Stimulated activated effector memory CD8-positive, alpha-beta T cell treated with anti-CD3 and anti-CD28 coated beads, Interleukin-12 subunit alpha, Interleukin-12 subunit beta, amount 100 ng/mL, for 72 hours (primary cell): ENCODE measurements around the gene NFE2L1.
A peak's percentile ranks its signal among the peaks of the same experiment; 100 is the strongest.
"Not testable (repeated sequence)": the region's sequence is repeated elsewhere in the genome, so short reads cannot be mapped to it uniquely, and the experiment has no call there.

Source experiments
- ATAC-seq: fragments of 150-1000 bp; cut with Tn5 transposase; 2 replicates; pipeline ENCODE4 v1.10.0; 2021
- DNase-seq, 2 donors: peaks; one replicate each; pipeline ENCODE4 v3.0.0; 2021 to 2022; ENCODE audit warnings: low spot score in 2 of 2
- H3K27ac Mint-ChIP-seq: one replicate; pipeline ENCODE4 v1.8.0; 2022; ENCODE audit warnings: mild to moderate bottlenecking, mixed read lengths
- H3K36me3 Mint-ChIP-seq: one replicate; pipeline ENCODE4 v1.8.0; 2022; ENCODE audit warnings: mild to moderate bottlenecking, mixed read lengths
- H3K4me1 Mint-ChIP-seq: one replicate; pipeline ENCODE4 v1.8.0; 2022; ENCODE audit warnings: mixed read lengths
- H3K4me3 Mint-ChIP-seq: one replicate; pipeline ENCODE4 v1.8.0; 2022; ENCODE audit warnings: mild to moderate bottlenecking, mixed read lengths
- H3K9me3 Mint-ChIP-seq: one replicate; pipeline ENCODE4 v1.8.0; 2022; ENCODE audit warnings: mixed read lengths

Gene NFE2L1

DNA sequence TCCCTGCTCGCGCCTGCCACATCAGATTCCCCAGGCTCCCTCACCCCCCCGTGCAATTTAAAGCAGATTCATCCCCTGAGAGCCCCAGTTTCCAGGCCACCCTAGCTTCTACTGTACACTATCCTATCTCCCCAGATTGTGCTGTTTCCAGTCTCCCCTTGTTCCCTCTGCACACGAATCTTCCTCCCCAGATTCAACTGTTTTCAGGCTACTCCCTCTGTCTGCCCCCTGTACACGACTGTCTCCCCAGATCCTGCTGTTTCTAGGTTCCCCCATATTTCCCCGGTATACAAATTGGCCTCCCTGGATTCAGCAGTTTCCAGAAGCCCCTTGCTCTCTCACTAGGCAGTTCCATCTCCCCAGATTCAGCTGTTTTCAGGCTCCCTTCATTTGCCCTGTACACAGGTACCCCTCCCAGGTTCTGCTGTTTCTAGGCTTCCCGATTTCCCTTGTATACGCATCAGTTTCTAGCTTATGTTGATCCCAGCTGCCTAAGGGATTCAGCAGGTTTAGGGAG, 33.5 kb upstream of the NFE2L1 start:
- Mint-ChIP-seq H3K36me3 (no peaks in the 10 kb centered on the region), H3K9me3 (no peaks in the 10 kb centered on the region), H3K27ac (no peak overlapping the region), H3K4me3 (no peak overlapping the region), H3K4me1 (peaks cover 27% of the 10 kb centered on the region)
- ATAC-seq: no peak
- DNase-seq: no peak

DNA sequence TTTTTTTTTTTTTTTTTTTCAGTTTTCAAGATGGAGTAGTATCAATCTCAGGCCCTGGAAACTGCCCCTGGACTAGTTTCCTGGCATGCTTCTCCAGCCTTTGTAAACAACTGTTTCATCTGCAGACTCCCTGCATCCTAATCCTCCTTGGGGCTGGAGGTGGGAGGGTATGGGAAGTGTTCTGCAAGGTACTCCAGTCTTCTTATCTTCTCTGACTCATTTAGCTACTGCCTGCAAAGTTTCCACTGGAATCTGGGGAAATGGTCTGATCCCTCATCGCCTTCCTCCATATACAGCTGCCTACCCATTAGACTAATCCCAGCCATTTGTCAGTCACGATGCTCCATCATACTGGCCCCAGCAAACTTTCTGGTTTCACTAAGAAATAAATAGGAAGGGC, 32.0 kb upstream of the NFE2L1 start:
- Mint-ChIP-seq H3K27ac (no peak overlapping the region), H3K4me1 (peaks cover 25% of the 10 kb centered on the region), H3K36me3 (no peaks in the 10 kb centered on the region), H3K4me3 (no peak overlapping the region), H3K9me3 (no peaks in the 10 kb centered on the region)
- ATAC-seq: no peak
- no peak for DNase-seq

DNA sequence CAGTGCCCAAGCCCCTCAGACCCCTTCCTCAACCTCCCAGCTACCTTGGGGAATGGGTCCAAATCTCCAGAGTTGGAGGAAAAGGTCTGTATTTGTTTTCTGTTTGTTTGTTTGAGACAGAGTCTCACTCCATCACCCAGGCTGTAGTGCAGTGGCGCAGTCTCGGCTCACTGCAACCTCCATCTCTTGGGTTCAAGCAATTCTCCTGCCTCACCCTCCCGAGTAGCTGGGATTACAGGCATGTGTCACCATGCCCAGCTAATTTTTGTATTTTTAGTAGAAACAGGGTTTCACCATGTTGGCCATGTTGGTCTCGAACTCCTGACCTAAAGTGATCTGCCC, 30.4 kb upstream of the NFE2L1 start:
- not testable (repeated sequence) for H3K9me3 Mint-ChIP-seq, H3K36me3 Mint-ChIP-seq, DNase-seq
- peak overlapping the region; percentile 44 for H3K4me3 Mint-ChIP-seq
- ATAC-seq: peak; percentile 25
- peak overlapping the region; percentile 90 for H3K27ac Mint-ChIP-seq
- peaks cover 15% of the 10 kb centered on the region for H3K4me1 Mint-ChIP-seq

DNA sequence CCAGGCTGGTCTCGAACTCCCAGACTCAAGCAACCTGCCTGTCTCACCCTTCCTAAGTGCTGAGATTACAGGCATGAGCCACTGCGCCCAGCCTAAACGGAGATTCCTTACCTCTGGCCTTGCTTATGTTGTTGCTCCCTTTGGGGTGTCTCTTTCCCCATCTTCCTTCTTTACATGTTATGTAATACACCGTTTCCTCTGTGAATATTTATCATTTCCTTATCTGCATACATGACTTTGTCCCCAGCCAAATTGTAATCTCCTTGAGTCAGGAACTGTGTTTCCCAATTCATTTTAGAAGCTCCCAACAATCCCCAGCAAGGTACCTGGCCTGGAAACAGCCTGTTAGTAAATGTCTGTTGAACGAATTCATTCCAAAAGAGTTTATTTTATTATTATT, 26.2 kb upstream of the NFE2L1 start:
- DNase-seq: no peak
- ATAC-seq: no peak
- no peaks in the 10 kb centered on the region for H3K9me3 Mint-ChIP-seq
- H3K4me3 Mint-ChIP-seq: no peak overlapping the region
- no peak overlapping the region for H3K27ac Mint-ChIP-seq
- peaks cover 15% of the 10 kb centered on the region for H3K36me3 Mint-ChIP-seq
- peaks cover 45% of the 10 kb centered on the region for H3K4me1 Mint-ChIP-seq

DNA sequence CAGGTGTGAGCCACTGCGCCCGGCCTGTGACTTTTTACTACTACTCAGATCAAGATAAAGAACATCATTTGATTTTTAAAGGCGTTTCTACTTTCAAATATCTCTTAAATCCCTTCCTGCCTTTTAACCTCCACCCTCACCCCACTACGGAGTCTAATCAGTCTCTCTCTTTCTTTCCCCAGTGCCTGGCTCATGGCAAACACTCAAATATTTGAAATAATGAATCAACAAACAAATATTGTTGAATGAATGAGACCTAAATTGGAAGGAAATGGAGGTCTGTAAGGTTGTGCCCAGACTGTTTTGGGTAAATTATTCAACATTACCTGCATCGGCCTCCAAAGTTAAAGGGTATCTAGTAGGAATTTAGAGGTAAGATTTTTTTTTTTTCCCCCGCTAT, 25.3 kb upstream of the NFE2L1 start:
- H3K9me3 Mint-ChIP-seq: no peaks in the 10 kb centered on the region
- peaks cover 41% of the 10 kb centered on the region for H3K4me1 Mint-ChIP-seq
- H3K4me3 Mint-ChIP-seq: peak overlapping the region; percentile 87
- peaks cover 15% of the 10 kb centered on the region for H3K36me3 Mint-ChIP-seq
- no peak overlapping the region for H3K27ac Mint-ChIP-seq
- DNase-seq (no peak), ATAC-seq (no peak)

DNA sequence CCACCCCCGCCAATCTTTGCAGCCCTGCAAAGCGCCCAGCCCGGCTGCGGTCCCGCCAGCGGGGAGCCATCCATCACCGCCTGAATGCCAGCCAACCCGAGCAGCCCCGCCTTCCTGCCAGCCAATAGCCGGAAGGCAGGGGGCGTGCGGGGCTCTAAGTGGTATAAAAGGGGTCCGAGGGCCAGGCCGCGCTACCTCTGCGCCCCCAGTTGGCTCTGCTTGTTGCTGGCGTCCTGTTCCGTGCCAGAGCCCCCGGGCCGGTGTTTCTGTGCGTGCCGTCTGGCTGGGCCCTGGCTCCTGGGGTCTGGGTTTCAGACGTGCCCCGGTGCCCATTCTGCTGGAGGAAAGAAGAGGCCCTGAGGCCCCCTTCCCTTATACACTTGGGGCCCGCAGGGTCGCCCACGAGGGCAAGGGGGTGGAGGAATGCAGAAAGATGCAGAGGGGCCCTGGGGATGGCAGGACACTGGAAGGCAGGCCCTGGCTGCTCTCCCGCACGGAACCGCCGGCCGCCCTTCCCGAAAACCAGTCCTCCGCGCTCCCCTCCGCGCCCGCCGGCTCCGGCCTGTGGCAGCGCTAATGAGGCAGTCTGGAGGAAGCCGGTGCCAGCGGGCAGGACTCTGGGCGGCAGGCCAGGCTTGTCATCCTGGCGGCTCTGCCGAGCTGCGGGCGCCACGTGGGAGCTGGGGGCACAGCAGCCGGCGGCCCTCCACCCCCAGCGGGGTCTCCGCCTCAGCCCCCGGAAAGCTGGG, 24.6 kb upstream of the NFE2L1 start:
- H3K27ac Mint-ChIP-seq: peak overlapping the region; percentile 73
- H3K36me3 Mint-ChIP-seq: peaks cover 15% of the 10 kb centered on the region
- DNase-seq (peak; percentile 30 to 72), ATAC-seq (peak; percentile 31)
- peak overlapping the region; percentile 87 for H3K4me3 Mint-ChIP-seq
- H3K4me1 Mint-ChIP-seq: peaks cover 38% of the 10 kb centered on the region
- H3K9me3 Mint-ChIP-seq: no peaks in the 10 kb centered on the region

DNA sequence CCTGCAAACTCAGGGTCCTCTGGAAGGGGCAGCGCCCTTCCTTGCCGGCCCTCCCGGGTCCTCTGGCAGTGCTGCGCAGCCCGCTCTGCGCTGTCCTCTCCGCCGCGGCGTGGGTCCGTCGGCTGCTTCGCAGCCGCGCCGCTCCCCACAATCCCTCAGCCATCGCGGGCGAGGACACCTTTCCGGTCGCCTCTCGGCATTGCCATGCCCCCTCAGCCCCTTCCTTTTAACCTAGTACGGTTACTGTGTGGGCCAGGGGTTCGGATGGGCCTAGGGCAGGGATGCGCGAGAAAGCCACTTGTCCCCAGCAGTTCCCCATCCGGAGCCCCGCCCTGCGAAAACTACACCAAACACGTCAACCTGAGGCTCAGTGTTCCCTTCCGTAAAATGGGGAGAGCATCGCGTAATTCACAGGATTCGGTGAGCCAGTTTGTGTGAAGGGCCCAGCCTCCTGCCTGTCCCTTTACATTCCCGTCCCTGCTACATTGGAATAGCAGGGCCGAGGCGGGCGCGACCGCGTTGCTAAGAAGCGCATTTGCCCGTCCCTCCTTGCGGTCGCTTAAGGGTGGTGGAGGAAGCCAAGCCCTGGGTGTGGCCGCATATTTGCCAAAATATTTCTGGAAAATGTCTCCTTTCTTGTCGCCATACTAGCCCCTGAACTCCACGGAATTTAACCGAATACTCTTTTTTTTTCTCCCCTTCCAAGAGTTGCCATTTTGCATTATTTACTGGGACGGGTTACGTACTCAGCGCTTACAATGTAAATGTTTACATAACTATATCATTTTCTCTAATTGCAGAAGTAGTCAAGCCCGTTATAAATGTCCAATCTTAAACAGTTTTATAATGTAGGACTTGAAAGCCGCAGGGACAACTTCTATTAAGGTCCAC, 23.8 kb upstream of the NFE2L1 start:
- peak in 1 of 2 donors; percentile 78 for DNase-seq
- no peaks in the 10 kb centered on the region for H3K9me3 Mint-ChIP-seq
- peak overlapping the region; percentile 87 for H3K4me3 Mint-ChIP-seq
- peak overlapping the region; percentile 73 for H3K27ac Mint-ChIP-seq
- peak; percentile 9 for ATAC-seq
- H3K36me3 Mint-ChIP-seq: peaks cover 15% of the 10 kb centered on the region
- H3K4me1 Mint-ChIP-seq: peaks cover 38% of the 10 kb centered on the region

DNA sequence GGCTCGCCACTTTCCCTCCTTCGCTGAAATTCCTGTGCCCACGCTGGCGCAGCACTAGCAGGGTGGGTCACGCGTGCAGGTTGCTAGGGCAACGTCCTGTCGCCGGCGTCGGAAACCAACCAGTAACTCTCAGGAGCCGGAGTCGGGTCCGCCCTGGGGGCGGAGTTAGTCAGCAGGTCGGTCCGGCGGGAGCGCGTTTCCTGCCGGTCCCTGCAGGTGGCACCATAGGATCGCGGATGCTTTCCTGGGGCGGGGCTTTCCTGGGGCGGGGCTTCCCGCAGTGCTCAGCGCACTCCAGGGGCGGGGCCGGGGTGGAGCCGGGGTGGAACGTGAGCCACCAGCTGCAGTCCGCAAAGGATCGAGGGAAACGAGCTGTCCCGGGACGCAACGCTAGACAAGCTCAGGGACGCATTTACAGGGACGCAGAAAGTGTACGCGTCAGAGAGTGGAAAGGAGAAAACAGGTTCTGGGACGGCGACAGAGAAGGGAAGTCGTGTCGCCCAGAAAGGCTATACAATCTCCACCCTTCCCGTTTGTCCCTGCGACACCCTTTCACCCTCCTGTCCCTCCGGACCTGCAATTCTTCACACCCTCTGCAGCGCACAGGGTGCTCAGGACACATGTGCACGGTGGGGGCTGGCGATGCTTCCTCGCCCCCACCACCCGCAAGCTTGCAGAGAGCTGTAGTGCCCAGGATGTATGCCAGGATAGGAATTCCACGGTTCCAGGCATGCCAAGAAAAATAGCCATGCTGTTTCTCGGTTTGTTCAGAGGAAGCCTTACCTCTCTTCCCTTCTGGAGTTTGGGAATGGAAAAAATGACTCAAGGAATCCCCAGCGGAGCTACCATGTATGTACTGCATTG, 22.9 kb upstream of the NFE2L1 start:
- peak; percentile 93 for ATAC-seq
- H3K4me3 Mint-ChIP-seq: peak overlapping the region; percentile 87
- peaks cover 15% of the 10 kb centered on the region for H3K36me3 Mint-ChIP-seq
- peaks cover 38% of the 10 kb centered on the region for H3K4me1 Mint-ChIP-seq
- peak overlapping the region; percentile 73 for H3K27ac Mint-ChIP-seq
- no peaks in the 10 kb centered on the region for H3K9me3 Mint-ChIP-seq
- DNase-seq: peak; percentile 99

DNA sequence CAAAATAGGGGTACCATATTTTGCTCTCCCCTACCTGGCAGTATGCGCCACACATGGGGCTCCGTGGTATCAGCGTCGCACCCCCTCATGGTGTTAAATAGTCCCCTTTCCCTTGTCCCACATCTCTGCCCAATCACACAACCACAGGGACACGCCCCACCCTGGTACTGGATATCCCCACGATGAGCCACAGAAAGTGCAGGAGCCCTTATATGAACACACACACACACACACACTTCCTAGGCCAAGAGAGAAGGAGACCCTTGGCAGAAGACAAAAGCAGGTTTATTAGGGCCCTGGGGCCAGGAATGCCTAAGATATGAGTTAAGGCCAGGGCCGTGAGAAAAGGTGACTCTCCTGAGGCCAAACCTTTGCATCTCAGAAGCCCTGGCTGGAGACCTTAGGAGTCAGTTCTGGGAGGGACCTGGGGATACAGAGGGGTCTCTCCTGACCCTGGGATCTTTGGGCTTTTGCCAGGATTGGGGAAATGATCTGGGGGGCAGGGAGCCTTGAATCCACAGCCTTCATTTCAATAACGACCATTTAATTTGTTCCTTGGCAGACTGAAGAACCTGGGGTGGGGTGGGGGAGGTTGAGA, 22.2 kb upstream of the NFE2L1 start:
- Mint-ChIP-seq H3K9me3 (no peaks in the 10 kb centered on the region), H3K27ac (no peak overlapping the region), H3K4me3 (peak overlapping the region; percentile 87), H3K4me1 (peaks cover 38% of the 10 kb centered on the region), H3K36me3 (peaks cover 15% of the 10 kb centered on the region)
- ATAC-seq (no peak), DNase-seq (no peak)

DNA sequence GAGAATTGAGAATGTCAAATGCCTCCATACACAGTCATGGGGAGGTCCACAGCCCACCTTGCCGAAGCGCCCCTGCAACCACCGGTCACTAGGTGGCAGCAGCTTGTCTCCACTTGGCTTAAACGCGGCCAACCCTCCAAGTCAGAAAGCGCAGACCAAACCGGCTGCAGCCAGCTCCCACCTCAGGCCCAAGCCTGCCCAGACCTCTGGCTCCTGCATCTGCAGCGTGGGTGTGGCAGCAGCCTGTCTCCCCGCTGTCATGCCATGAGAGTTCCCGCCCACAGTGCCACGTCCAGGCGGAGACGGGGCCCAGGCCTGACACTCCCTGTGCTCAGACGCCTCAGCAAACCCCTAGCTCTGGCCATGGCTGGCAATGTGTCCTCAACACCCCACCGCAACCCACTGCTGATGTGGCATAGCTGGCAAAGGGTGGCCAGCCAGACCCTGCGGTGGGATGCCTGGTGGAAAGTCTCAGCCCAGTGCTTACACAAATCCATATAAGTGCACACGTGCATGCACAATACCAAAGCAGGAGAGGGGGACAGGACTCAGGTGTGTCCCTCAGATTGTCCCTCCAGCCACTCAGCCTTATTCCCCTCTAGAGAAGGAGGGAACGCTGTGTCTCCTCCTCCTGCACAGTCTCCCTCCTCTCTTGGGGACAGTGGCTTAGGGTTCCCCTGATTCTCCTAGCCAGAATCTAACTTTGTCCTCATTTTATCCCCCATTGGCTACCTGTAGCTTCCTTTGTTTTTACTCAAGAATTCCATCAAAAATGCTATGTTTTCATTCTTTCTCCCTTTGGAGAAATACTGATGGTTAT, 21.4 kb upstream of the NFE2L1 start:
- H3K4me1 Mint-ChIP-seq: peaks cover 38% of the 10 kb centered on the region
- no peak overlapping the region for H3K4me3 Mint-ChIP-seq
- H3K9me3 Mint-ChIP-seq: no peaks in the 10 kb centered on the region
- H3K27ac Mint-ChIP-seq: no peak overlapping the region
- peak; percentile 44 for ATAC-seq
- peak; percentile 56 to 89 for DNase-seq
- H3K36me3 Mint-ChIP-seq: peaks cover 15% of the 10 kb centered on the region

DNA sequence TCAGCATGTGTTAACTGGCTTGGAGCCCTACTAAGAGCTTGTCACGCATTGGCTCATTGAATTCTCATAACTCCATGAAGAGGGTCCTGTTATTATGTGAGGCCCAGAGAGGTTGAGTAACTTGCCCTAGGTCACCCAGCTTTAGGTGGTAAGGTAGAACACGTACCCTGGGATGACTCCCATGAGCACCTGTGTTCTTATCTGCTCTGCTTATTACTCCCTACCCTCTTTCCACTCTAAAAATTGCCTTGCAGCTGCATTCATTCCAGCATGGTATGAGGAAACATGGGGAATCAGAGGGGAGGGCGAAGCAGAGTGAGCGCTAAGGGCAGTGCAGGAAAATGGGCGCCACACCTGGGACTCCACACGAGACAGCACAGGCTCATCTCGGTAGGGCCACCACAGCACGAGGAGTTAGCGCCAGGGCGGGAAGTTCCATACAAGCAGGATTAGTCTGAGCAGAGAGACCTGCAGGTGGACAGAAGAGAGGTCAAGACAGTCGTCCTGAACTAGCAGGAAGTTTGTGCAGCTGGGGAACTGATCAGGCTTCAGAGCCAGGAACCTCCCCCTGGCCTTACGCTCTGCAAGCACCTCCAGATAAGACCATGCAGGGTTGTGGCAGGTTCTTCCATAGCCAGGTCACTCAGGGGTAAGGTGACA, 20.7 kb upstream of the NFE2L1 start:
- peaks cover 38% of the 10 kb centered on the region for H3K4me1 Mint-ChIP-seq
- no peak overlapping the region for H3K4me3 Mint-ChIP-seq
- H3K9me3 Mint-ChIP-seq: no peaks in the 10 kb centered on the region
- H3K27ac Mint-ChIP-seq: no peak overlapping the region
- no peak for ATAC-seq
- H3K36me3 Mint-ChIP-seq: peaks cover 15% of the 10 kb centered on the region
- no peak for DNase-seq

DNA sequence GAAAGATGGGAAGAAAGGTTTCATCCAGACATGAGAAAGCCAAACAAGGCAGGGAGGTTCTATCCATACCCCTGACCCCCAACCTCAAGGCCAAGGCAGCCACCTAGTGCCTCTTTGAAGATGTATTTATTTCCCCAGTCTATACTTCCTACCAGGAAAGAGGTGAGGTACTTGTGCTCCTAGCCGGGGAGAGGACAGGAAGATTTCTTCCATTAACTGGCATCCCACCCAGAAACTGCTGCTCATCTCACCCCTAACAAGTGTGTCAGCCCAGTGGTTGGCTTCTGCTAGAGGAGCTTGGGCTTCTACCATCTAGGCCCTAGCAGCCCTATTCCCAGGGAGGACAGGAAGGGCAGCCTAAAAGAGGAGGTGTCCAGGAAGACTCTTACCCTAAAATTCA, 19.4 kb upstream of the NFE2L1 start:
- H3K4me3 Mint-ChIP-seq: no peak overlapping the region
- H3K9me3 Mint-ChIP-seq: no peaks in the 10 kb centered on the region
- no peak for DNase-seq
- H3K36me3 Mint-ChIP-seq: peaks cover 9% of the 10 kb centered on the region
- H3K4me1 Mint-ChIP-seq: peaks cover 33% of the 10 kb centered on the region
- H3K27ac Mint-ChIP-seq: no peak overlapping the region
- no peak for ATAC-seq

DNA sequence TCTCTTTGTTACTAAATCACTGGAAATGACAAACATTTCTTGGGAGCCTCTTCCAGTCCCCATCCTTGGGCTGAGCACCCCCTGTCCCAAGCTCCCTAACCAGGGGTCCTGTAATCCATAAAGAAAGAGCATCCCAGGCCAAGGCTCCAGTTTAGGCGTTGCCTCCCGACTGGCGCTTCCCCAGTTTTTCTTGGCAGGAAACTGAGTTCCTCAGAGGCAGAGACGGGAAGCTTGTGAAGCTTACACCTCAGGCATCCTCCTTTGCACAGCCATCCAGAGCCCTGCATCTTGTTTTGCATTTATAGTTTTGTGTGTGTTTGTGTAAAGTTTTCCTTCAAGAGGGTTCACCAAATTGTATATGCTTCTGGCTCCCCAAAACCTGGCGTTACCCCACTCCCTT, 17.6 kb upstream of the NFE2L1 start:
- peaks cover 17% of the 10 kb centered on the region for H3K4me1 Mint-ChIP-seq
- DNase-seq (no peak), ATAC-seq (no peak)
- H3K9me3 Mint-ChIP-seq: no peaks in the 10 kb centered on the region
- no peak overlapping the region for H3K27ac Mint-ChIP-seq
- H3K36me3 Mint-ChIP-seq: no peaks in the 10 kb centered on the region
- no peak overlapping the region for H3K4me3 Mint-ChIP-seq

DNA sequence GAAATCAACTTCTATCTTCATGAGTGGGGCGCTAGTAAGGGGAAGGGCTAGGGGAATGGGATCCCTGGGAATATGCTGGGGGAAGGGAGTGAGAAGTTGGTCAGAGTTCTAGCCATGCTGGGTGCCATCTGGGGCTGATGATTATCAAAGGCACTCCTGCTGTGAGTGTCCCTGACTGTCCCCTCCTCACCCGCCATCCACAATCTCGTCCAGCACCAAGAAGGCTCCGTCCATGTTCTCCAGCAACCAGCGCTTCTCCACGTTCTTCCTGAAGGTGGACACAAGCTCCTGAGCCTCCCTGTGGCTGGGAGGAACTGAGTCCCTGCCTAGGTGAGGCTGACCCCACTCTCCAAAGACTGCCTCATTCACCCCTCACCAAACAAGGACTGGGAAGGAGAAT, 16.2 kb upstream of the NFE2L1 start:
- no peaks in the 10 kb centered on the region for H3K36me3 Mint-ChIP-seq
- DNase-seq (no peak), ATAC-seq (no peak)
- no peak overlapping the region for H3K27ac Mint-ChIP-seq
- peaks cover 2% of the 10 kb centered on the region for H3K4me1 Mint-ChIP-seq
- no peak overlapping the region for H3K4me3 Mint-ChIP-seq
- H3K9me3 Mint-ChIP-seq: no peaks in the 10 kb centered on the region
